ENCODE measurements around the gene ADGRV1.

DNA sequence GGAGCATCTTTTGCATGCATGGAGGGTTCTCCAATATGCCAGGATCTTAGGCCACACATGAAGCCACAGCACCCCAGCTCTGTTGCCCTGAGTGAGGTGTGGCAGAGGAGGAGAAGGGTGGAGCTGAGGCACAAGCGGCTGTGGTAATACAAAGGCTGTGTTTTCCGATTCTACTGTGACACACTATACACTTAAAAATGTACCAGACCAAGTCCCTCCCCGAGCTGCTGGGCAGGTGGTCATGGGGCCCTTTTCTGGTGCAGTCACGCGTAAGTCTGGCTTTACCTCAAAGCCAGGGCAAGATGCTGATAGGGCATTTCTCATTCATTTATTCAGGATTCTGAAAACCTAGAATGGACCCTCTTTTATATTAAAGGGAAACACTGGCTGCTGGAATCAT lies 3.7 kb downstream of the ADGRV1 start:
- no peak for TF ChIP-seq CTCF (IDR thresholded peaks at IDR 0.05)
- no peak for TF ChIP-seq ZFX (IDR thresholded peaks at IDR 0.05; ENCODE audit: borderline replicate concordance)

Data from 22Rv1 (cell line).